Subcutaneous adipose tissue (tissue), 4 donors: Measurements from ENCODE around the gene SCUBE1. TPM values are rescaled to one million over a fixed set of nuclear protein-coding genes. Genes with fewer than 3 reads are reported as not detected.

Source experiments
- CTCF ChIP-seq: fragments of 450-650 bp; IDR thresholded peaks from one replicate; pipeline ENCODE4 v1.5.1; 2016; ENCODE audit warnings: low read depth, mild to moderate bottlenecking, control low read depth, antibody characterized with exemption, moderate library complexity
- total RNA-seq, 4 donors: library from RNA; depleted of rRNA; stranded (reverse); fragments of >200 nt; gene quantifications; one replicate each; pipeline ENCODE4 v1.1.0, GENCODE V29; 2016

SCUBE1 gene
- total RNA-seq, 4 donors from 2014 or later, result 0.66 to 4.6 (median 1.7) TPM

- TF ChIP-seq CTCF, result no peak
Observed at GRCh38 chr22:43200031-43200430, 143.1 kb downstream of the SCUBE1 start.

GRCh38 chr22:43199541-43199940 is 143.6 kb downstream of the SCUBE1 start:
- no peak for TF ChIP-seq CTCF

GRCh38 chr22:43198936-43199335 is 144.2 kb downstream of the SCUBE1 start:
- no peak for TF ChIP-seq CTCF

GRCh38 chr22:43198126-43198525 is 145.0 kb downstream of the SCUBE1 start:
- TF ChIP-seq CTCF, result no peak

GRCh38 chr22:43197271-43197941 is 145.8 kb downstream of the SCUBE1 start:
- TF ChIP-seq CTCF, result no peak

GRCh38 chr22:43191831-43192230 is 151.3 kb downstream of the SCUBE1 start:
- no peak for TF ChIP-seq CTCF

GRCh38 chr22:43188829-43189545 is 154.2 kb downstream of the SCUBE1 start:
- TF ChIP-seq CTCF, result no peak
